Adrenal gland (tissue), 12 donors: ENCODE results near the gene DEGS2. TPM values are rescaled to one million over a fixed set of nuclear protein-coding genes. Genes with fewer than 3 reads are reported as not detected.
A peak's percentile ranks its signal among the peaks of the same experiment; 100 is the strongest.
"Not testable (repeated sequence)": the region's sequence is repeated elsewhere in the genome, so short reads cannot be mapped to it uniquely, and the experiment has no call there.

Source experiments
- DNase-seq, 7 donors: peaks; one replicate each; pipeline ENCODE4 v3.0.0-alpha.2; 2019 to 2020
- H3K27ac ChIP-seq, 5 donors: fragments of 200-600 bp; sonication (generic) in 4 of 5; 1 replicate in 3 of 5; 2 replicates in 2 of 5; pipeline versions ENCODE4 v1.5.1 to v1.8.0; 2016 to 2020; ENCODE audit warnings: mild to moderate bottlenecking in 1 of 5
- H3K27me3 ChIP-seq: fragments of 200-600 bp; 2 replicates; pipeline ENCODE4 v1.8.0; 2021
- H3K36me3 ChIP-seq, 2 donors: fragments of 200-600 bp; replicated peaks in 1 of 2; 1 replicate in 1 of 2; 2 replicates in 1 of 2; pipeline versions ENCODE4 v1.5.1 to v1.8.0; 2018 to 2022
- H3K4me1 ChIP-seq, 2 donors: fragments of 200-600 bp; replicated peaks in 1 of 2; 1 replicate in 1 of 2; 2 replicates in 1 of 2; pipeline versions ENCODE4 v1.5.1 to v1.8.0; 2018 to 2021
- H3K4me3 ChIP-seq, 4 donors: fragments of 200-600 bp; sonication (generic) in 3 of 4; one replicate each; pipeline ENCODE4 v1.5.1; 2016 to 2018
- H3K9me3 ChIP-seq, 3 donors: fragments of 200-600 bp; sonication (generic) in 1 of 3; replicated peaks in 1 of 3; 1 replicate in 2 of 3; 2 replicates in 1 of 3; pipeline versions ENCODE4 v1.5.1 to v1.8.0; 2016 to 2021
- CTCF ChIP-seq, 6 experiments: fragments of 450-650 bp in 4 of 6; fragments of 200-600 bp in 2 of 6; sonication (generic) in 1 of 6; IDR thresholded peaks; 1 replicate in 5 of 6; 2 replicates in 1 of 6; pipeline versions ENCODE4 v1.5.1 to v1.8.0; 2016 to 2021; ENCODE audit warnings: antibody characterized with exemption in 6 of 6, mild to moderate bottlenecking in 2 of 6, moderate library complexity in 1 of 6
- POLR2A ChIP-seq, 2 donors: fragments of 450-650 bp; IDR thresholded peaks; one replicate each; pipeline ENCODE4 v1.6.1; 2017; ENCODE audit warnings: antibody characterized with exemption in 2 of 2, mild to moderate bottlenecking in 2 of 2, moderate library complexity in 1 of 2
- WGBS, 4 donors: extraction: QIAGEN DNeasy Blood & Tissue Kit in 2 of 4; methylation state at CpG; one replicate each; pipeline versions ENCODE4 v1.1.5 to v1.1.7; 2013 to 2017; 5-methylcytosine and 5-hydroxymethylcytosine counted together
- intact Hi-C, 2 donors: fragments of 100-400 bp; cut with DNase I; formaldehyde crosslinking; loops; one replicate each; pipeline versions ENCODE4 v1.14.1 to v1.15.0; 2022 to 2023
- polyA plus RNA-seq, 3 donors: library from polyadenylated mRNA; stranded (reverse); fragments of 200-250 nt in 2 of 3; fragments of 350-450 nt in 1 of 3; fragmentation: Illumina TruSeq in 1 of 3; extraction: RNeasy Lipid Tissue Mini Kit (QIAGEN cat#74804) in 1 of 3; gene quantifications; one replicate each; pipeline ENCODE4 v1.2.3, GENCODE V29; 2013 to 2014
- total RNA-seq, 9 donors: library from RNA; depleted of rRNA in 4 of 9; stranded (reverse); fragments of >200 nt in 4 of 9; fragments of 120-200 nt in 1 of 9; fragmentation: NEBNext Ultra II Directional in 1 of 9; extraction: Animal tissue kit (Norgen Biotek cat#: 25700) in 1 of 9; gene quantifications; one replicate each; pipeline versions ENCODE4 v1.1.0 to v1.2.4, GENCODE V29; 2013 to 2023
- donor health status: healthy with polysubstance abuse.
- donor health status: Bipolar disorder and iron deficiency.
- donor health status: DM: yes; HTN: yes; CAD: no.
- donor health status: DM: no; HTN: no; CAD: no.
- donor health status: DM: no; HTN: no; CAD: no.
- donor health status: DM: yes; HTN: yes; CAD: no.

DEGS2 gene
- total and polyA plus RNA-seq, 12 donors, result 0.06 to 0.69 (median 0.24) TPM; not detected in 3

- intact Hi-C loops, result no loop called here
- Histone ChIP-seq H3K27me3 (peaks cover 31% of the 10 kb centered on the region), H3K27ac (no peak overlapping the region), H3K4me1 (peaks cover 10 to 13% of the 10 kb centered on the region in 2 donors), H3K4me3 (peak overlapping the region in 1 of 4 donors; percentile 43), H3K9me3 (no peaks in the 10 kb centered on the region), H3K36me3 (no peaks in the 10 kb centered on the region)
- WGBS, 4 donors, result 9 to 73% (median 31%) methylated on average over 2 to 39 of the region's 39 CpGs
- no peak for DNase-seq
- TF ChIP-seq CTCF (IDR thresholded peaks at IDR 0.05) (no peak), POLR2A (IDR thresholded peaks at IDR 0.05) (no peak)
These were observed 554 bp upstream of the DEGS2 start for GRCh38 chr14:100159865-100160533.

- Histone ChIP-seq H3K27ac (no peak overlapping the region), H3K27me3 (peaks cover 31% of the 10 kb centered on the region), H3K9me3 (no peaks in the 10 kb centered on the region), H3K4me3 (peak overlapping the region in 1 of 4 donors; percentile 43), H3K36me3 (no peaks in the 10 kb centered on the region), H3K4me1 (peaks cover 10 to 13% of the 10 kb centered on the region in 2 donors)
- DNase-seq, result no peak
- TF ChIP-seq POLR2A (IDR thresholded peaks at IDR 0.05) (no peak), CTCF (IDR thresholded peaks at IDR 0.05) (no peak)
- intact Hi-C loops, result no loop called here
- WGBS, 4 donors, result 13 to 15% (median 15%) methylated on average over 26 to 32 of the region's 32 CpGs
These were observed 815 bp downstream of the DEGS2 start for GRCh38 chr14:100158566-100159093.

GRCh38 chr14:100157548-100158232 lies 1.8 kb downstream of the DEGS2 start:
- peaks cover 31% of the 10 kb centered on the region for H3K27me3 ChIP-seq
- intact Hi-C loops, H3K27ac ChIP-seq, H3K36me3 ChIP-seq, H3K9me3 ChIP-seq, H3K4me3 ChIP-seq, DNase-seq: not testable (repeated sequence)
- peaks cover 10 to 13% of the 10 kb centered on the region in 2 donors for H3K4me1 ChIP-seq
- WGBS, 4 donors, result 82 to 87% (median 84%) methylated on average over 14 to 16 of the region's 16 CpGs

GRCh38 chr14:100156776-100157175 lies 2.7 kb downstream of the DEGS2 start:
- 59 to 80% (median 70%) methylated on average over 4 to 6 of the region's 6 CpGs for WGBS, 4 donors
- TF ChIP-seq POLR2A (IDR thresholded peaks at IDR 0.05), result no peak
- no peak for TF ChIP-seq CTCF (IDR thresholded peaks at IDR 0.05)
- intact Hi-C loops, result no loop called here
- Histone ChIP-seq H3K4me1 (peaks cover 10 to 13% of the 10 kb centered on the region in 2 donors), H3K4me3 (no peak overlapping the region), H3K36me3 (no peaks in the 10 kb centered on the region), H3K9me3 (no peaks in the 10 kb centered on the region), H3K27ac (no peak overlapping the region), H3K27me3 (peaks cover 31% of the 10 kb centered on the region)
- no peak for DNase-seq
